22Rv1 (cell line): ENCODE results near the gene ENGASE.

Experiments
- H3K27ac ChIP-seq: fragments of 450-650 bp; 2 replicates; pipeline ENCODE4 v1.5.1; 2017
- CTCF ChIP-seq: fragments of 450-650 bp; IDR thresholded peaks from 2 replicates; pipeline ENCODE4 v1.5.1; 2017; ENCODE audit warnings: mild to moderate bottlenecking
- ZFX ChIP-seq: fragments of 450-650 bp; IDR thresholded peaks from 2 replicates; pipeline ENCODE4 v1.6.1; 2017; ENCODE audit warnings: antibody characterized with exemption, borderline replicate concordance

ENGASE gene

GRCh38 chr17:79074649-79075445 is at the start of gene ENGASE:
ENGASE (plus strand) TSS chr17:79074824; CDS start chr17:79074945, 121 bp downstream.
- TF ChIP-seq ZFX (no peak), CTCF (no peak)
- H3K27ac ChIP-seq, result peak within 1 kb of the TSS; percentile 50; the same call in 1 of the 2 replicates

- H3K27ac ChIP-seq, result peak overlapping the region; percentile 63
- TF ChIP-seq CTCF (no peak), ZFX (no peak)
These were observed 49.5 kb upstream of the ENGASE start for GRCh38 chr17:79024901-79025737.

GRCh38 chr17:79026376-79027273 is 48.0 kb upstream of the ENGASE start:
- peak overlapping the region; percentile 63 for H3K27ac ChIP-seq

GRCh38 chr17:79027274-79027924 is 47.2 kb upstream of the ENGASE start:
- TF ChIP-seq CTCF (no peak), ZFX (no peak)
- H3K27ac ChIP-seq, result peak overlapping the region; percentile 63

More at GRCh38 chr17:79026376-79027273, 48.0 kb upstream of the ENGASE start:
- TF ChIP-seq CTCF, result no peak
- TF ChIP-seq ZFX, result no peak

GRCh38 chr17:79027925-79028491 is 46.6 kb upstream of the ENGASE start:
- TF ChIP-seq ZFX, result no peak
- no peak for TF ChIP-seq CTCF
- no peak overlapping the region for H3K27ac ChIP-seq
